ENCODE results near the gene TMEM127.
A peak's percentile ranks its signal among the peaks of the same experiment; 100 is the strongest.

The TMEM127 gene

DNA sequence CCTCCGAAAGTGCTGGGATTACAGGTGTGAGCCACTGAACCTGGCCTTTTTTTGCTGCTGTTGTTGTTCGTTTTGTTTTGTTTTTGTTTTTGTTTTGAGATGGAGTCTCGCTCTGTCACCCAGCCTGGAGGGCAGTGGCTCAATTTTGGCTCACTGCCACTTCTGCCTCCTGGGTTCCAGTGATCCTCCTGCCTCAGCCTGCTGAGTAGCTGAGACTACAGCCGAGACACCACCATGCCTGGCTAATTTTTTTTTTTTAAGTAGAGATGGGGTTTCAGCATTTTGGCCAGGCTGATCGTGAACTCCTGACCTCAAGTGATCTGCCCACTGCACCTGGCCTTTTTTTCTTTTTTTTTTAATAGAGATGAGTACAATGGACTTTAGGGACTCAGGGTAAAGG is 22.0 kb downstream of the TMEM127 start:
- H4K8ac ChIP-seq (ENCODE audit: low read depth, low read length), result no peak overlapping the region
- WGBS (ENCODE audit: extremely low coverage, insufficient coverage, low lambda C conversion rate), result no CpG with 5 or more reads among the region's 5 CpGs
- no peak for DNase-seq

DNA sequence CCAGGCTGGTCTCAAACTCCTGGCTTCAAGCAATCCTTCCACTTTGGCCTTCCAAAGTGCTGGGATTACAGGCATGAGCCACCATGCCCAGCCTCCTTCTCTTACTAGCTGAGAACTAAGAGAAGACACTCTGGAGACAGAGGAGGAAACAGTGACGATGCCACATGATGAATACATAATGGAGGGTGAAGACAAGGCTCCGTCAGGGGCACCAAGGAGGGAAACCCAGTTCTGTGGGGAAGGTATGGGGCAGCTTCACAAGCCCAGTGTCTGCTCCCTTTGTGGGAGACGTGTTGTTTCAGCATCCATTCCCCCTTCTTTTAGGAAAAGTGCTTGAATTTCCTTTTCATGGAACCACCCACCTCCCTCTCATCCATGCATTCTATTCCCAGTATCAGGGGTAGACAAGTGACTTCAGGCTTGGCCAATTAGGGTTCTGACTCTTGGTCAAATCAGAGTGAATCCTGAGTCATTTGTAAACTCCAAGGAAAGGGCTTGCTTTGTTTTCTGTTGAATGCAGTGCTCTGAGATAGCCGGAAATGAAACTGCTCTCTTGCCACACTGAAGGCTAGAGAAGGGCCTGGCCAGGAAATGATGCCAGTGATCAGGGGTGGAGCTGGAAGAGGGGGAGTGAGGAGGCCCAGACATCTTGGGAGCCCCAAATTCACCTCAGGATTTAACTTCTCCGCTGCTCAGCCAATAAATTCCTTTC is 23.7 kb downstream of the TMEM127 start:
- no CpG with 5 or more reads among the region's 5 CpGs for WGBS (ENCODE audit: extremely low coverage, insufficient coverage, low lambda C conversion rate)

More for the DNA sequence above, 22.0 kb downstream of the TMEM127 start:
- Histone ChIP-seq H3K18ac (ENCODE audit: low read length) (no peak overlapping the region), H3K4me1 (ENCODE audit: control insufficient read depth, low read depth, low read length) (no peaks in the 10 kb centered on the region), H3K9ac (ENCODE audit: low read length) (no peak overlapping the region), H3K27ac (ENCODE audit: low read depth, low read length) (no peak overlapping the region), H2AK5ac (ENCODE audit: low read length) (no peak overlapping the region), H2BK5ac (ENCODE audit: low read length) (no peak overlapping the region), H3K4me3 (ENCODE audit: low read length) (no peak overlapping the region), H3K36me3 (ENCODE audit: control insufficient read depth, insufficient read depth, low read length) (no peaks in the 10 kb centered on the region), H3K4me2 (ENCODE audit: low read length) (no peak overlapping the region), H2BK15ac (replicated peaks; ENCODE audit: low read depth) (no peak overlapping the region), H3K27me3 (ENCODE audit: insufficient read depth, low read length, poor library complexity) (no peaks in the 10 kb centered on the region), H3K4ac (ENCODE audit: low read depth, low read length) (no peak overlapping the region), H3K56ac (ENCODE audit: low read length) (no peak overlapping the region), H2BK120ac (ENCODE audit: low read depth, low read length) (no peak overlapping the region), H3K79me2 (ENCODE audit: control insufficient read depth, insufficient read depth, low read length) (no peaks in the 10 kb centered on the region), H3K23ac (ENCODE audit: low read length) (no peak overlapping the region), H3K79me1 (ENCODE audit: low read length) (no peaks in the 10 kb centered on the region), H4K5ac (ENCODE audit: low read length) (no peak overlapping the region)

GRCh38 chr2:96241227-96241626 is 24.6 kb downstream of the TMEM127 start:
- DNase-seq, result peak; percentile 51
- no peak overlapping the region for H3K4ac ChIP-seq (ENCODE audit: low read depth, low read length)

More for the DNA sequence above, 23.7 kb downstream of the TMEM127 start:
- no peak overlapping the region for H2AK5ac ChIP-seq (ENCODE audit: low read length)
- no peaks in the 10 kb centered on the region for H3K36me3 ChIP-seq (ENCODE audit: control insufficient read depth, insufficient read depth, low read length)
- H4K5ac ChIP-seq (ENCODE audit: low read length), result no peak overlapping the region
- no peak overlapping the region for H3K23ac ChIP-seq (ENCODE audit: low read length)
- no peak for DNase-seq
- H3K4ac ChIP-seq (ENCODE audit: low read depth, low read length), result no peak overlapping the region
- H3K4me3 ChIP-seq (ENCODE audit: low read length), result no peak overlapping the region
- H3K79me2 ChIP-seq (ENCODE audit: control insufficient read depth, insufficient read depth, low read length), result no peaks in the 10 kb centered on the region
- no peak overlapping the region for H3K18ac ChIP-seq (ENCODE audit: low read length)
- H3K9ac ChIP-seq (ENCODE audit: low read length), result no peak overlapping the region
- H2BK15ac ChIP-seq (replicated peaks; ENCODE audit: low read depth), result no peak overlapping the region
- no peaks in the 10 kb centered on the region for H3K79me1 ChIP-seq (ENCODE audit: low read length)
- no peak overlapping the region for H3K27ac ChIP-seq (ENCODE audit: low read depth, low read length)
- no peak overlapping the region for H3K56ac ChIP-seq (ENCODE audit: low read length)
- H2BK5ac ChIP-seq (ENCODE audit: low read length), result no peak overlapping the region
- no peak overlapping the region for H4K8ac ChIP-seq (ENCODE audit: low read depth, low read length)
- H3K4me2 ChIP-seq (ENCODE audit: low read length), result no peak overlapping the region
- no peaks in the 10 kb centered on the region for H3K27me3 ChIP-seq (ENCODE audit: insufficient read depth, low read length, poor library complexity)
- H2BK120ac ChIP-seq (ENCODE audit: low read depth, low read length), result no peak overlapping the region
- H3K4me1 ChIP-seq (ENCODE audit: control insufficient read depth, low read depth, low read length), result no peaks in the 10 kb centered on the region

DNA sequence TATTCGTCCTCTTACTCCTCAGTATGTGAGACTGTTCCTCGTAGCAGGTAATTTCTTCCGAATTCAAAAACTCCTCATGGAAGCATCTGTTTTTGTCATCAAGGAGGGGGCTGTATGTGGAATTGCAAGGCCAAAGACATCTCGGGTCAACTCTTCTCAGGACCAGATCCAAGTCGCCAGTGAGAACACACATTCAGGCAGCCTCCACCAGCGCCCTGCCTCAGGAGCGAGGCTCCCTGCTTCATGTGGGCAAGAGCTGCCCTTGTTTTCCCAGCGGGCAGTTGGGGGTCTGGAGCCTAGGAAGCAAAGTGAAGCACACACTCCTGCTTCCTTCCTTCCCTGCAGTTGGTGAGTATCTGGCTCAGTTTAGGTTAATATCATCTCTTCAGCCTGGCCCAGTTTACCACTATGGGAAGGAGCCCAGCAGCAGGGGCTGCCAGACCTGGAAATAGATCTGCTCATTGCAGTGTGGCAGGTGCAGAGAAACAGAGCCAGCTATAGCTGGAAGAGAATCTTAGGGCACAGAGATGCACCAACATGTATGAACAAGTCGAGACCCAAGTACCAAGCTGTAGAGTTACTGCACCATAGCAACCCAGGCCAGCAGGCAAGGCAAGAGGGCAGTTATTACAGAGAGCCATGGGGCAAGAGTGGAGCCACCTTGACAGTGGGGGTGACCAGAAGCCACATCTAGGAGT is 25.3 kb downstream of the TMEM127 start:
- no peak overlapping the region for H2BK15ac ChIP-seq (replicated peaks; ENCODE audit: low read depth)
- no CpG with 5 or more reads among the region's 9 CpGs for WGBS (ENCODE audit: extremely low coverage, insufficient coverage, low lambda C conversion rate)
- H3K27ac ChIP-seq (ENCODE audit: low read depth, low read length), result no peak overlapping the region
- no peak overlapping the region for H3K56ac ChIP-seq (ENCODE audit: low read length)
- no peak overlapping the region for H3K4me2 ChIP-seq (ENCODE audit: low read length)
- H4K8ac ChIP-seq (ENCODE audit: low read depth, low read length), result no peak overlapping the region
- no peak overlapping the region for H2BK5ac ChIP-seq (ENCODE audit: low read length)
- no peak overlapping the region for H3K23ac ChIP-seq (ENCODE audit: low read length)
- no peaks in the 10 kb centered on the region for H3K79me2 ChIP-seq (ENCODE audit: control insufficient read depth, insufficient read depth, low read length)
- H3K79me1 ChIP-seq (ENCODE audit: low read length), result no peaks in the 10 kb centered on the region
- no peak overlapping the region for H2AK5ac ChIP-seq (ENCODE audit: low read length)
- H3K36me3 ChIP-seq (ENCODE audit: control insufficient read depth, insufficient read depth, low read length), result no peaks in the 10 kb centered on the region
- no peaks in the 10 kb centered on the region for H3K27me3 ChIP-seq (ENCODE audit: insufficient read depth, low read length, poor library complexity)
- H3K4me3 ChIP-seq (ENCODE audit: low read length), result no peak overlapping the region
- no peak for DNase-seq
- H3K4me1 ChIP-seq (ENCODE audit: control insufficient read depth, low read depth, low read length), result no peaks in the 10 kb centered on the region
- H4K5ac ChIP-seq (ENCODE audit: low read length), result no peak overlapping the region
- H2BK120ac ChIP-seq (ENCODE audit: low read depth, low read length), result no peak overlapping the region
- no peak overlapping the region for H3K18ac ChIP-seq (ENCODE audit: low read length)
- H3K4ac ChIP-seq (ENCODE audit: low read depth, low read length), result no peak overlapping the region
- H3K9ac ChIP-seq (ENCODE audit: low read length), result no peak overlapping the region

More at GRCh38 chr2:96241227-96241626, 24.6 kb downstream of the TMEM127 start:
- Histone ChIP-seq H3K27ac (ENCODE audit: low read depth, low read length) (no peak overlapping the region), H3K4me1 (ENCODE audit: control insufficient read depth, low read depth, low read length) (no peaks in the 10 kb centered on the region), H2BK5ac (ENCODE audit: low read length) (no peak overlapping the region), H3K9ac (ENCODE audit: low read length) (no peak overlapping the region), H3K79me2 (ENCODE audit: control insufficient read depth, insufficient read depth, low read length) (no peaks in the 10 kb centered on the region), H3K4me3 (ENCODE audit: low read length) (no peak overlapping the region), H2AK5ac (ENCODE audit: low read length) (no peak overlapping the region), H3K4me2 (ENCODE audit: low read length) (no peak overlapping the region), H3K36me3 (ENCODE audit: control insufficient read depth, insufficient read depth, low read length) (no peaks in the 10 kb centered on the region), H3K79me1 (ENCODE audit: low read length) (no peaks in the 10 kb centered on the region), H3K18ac (ENCODE audit: low read length) (no peak overlapping the region), H4K8ac (ENCODE audit: low read depth, low read length) (no peak overlapping the region), H3K56ac (ENCODE audit: low read length) (no peak overlapping the region), H4K5ac (ENCODE audit: low read length) (no peak overlapping the region), H2BK120ac (ENCODE audit: low read depth, low read length) (no peak overlapping the region), H2BK15ac (replicated peaks; ENCODE audit: low read depth) (no peak overlapping the region), H3K27me3 (ENCODE audit: insufficient read depth, low read length, poor library complexity) (no peaks in the 10 kb centered on the region), H3K23ac (ENCODE audit: low read length) (no peak overlapping the region)
- no CpG with 5 or more reads among the region's 2 CpGs for WGBS (ENCODE audit: extremely low coverage, insufficient coverage, low lambda C conversion rate)

GRCh38 chr2:96239745-96240264 is 26.0 kb downstream of the TMEM127 start:
- Histone ChIP-seq H3K56ac (ENCODE audit: low read length) (no peak overlapping the region), H3K27ac (ENCODE audit: low read depth, low read length) (no peak overlapping the region), H3K18ac (ENCODE audit: low read length) (no peak overlapping the region), H2BK120ac (ENCODE audit: low read depth, low read length) (no peak overlapping the region), H2BK15ac (replicated peaks; ENCODE audit: low read depth) (no peak overlapping the region), H2AK5ac (ENCODE audit: low read length) (no peak overlapping the region), H3K79me2 (ENCODE audit: control insufficient read depth, insufficient read depth, low read length) (no peaks in the 10 kb centered on the region), H3K79me1 (ENCODE audit: low read length) (no peaks in the 10 kb centered on the region), H4K8ac (ENCODE audit: low read depth, low read length) (no peak overlapping the region), H3K9ac (ENCODE audit: low read length) (no peak overlapping the region), H3K4ac (ENCODE audit: low read depth, low read length) (no peak overlapping the region), H3K23ac (ENCODE audit: low read length) (no peak overlapping the region), H3K27me3 (ENCODE audit: insufficient read depth, low read length, poor library complexity) (no peaks in the 10 kb centered on the region), H3K4me1 (ENCODE audit: control insufficient read depth, low read depth, low read length) (no peaks in the 10 kb centered on the region), H3K36me3 (ENCODE audit: control insufficient read depth, insufficient read depth, low read length) (no peaks in the 10 kb centered on the region), H4K5ac (ENCODE audit: low read length) (no peak overlapping the region), H3K4me2 (ENCODE audit: low read length) (no peak overlapping the region), H3K4me3 (ENCODE audit: low read length) (no peak overlapping the region), H2BK5ac (ENCODE audit: low read length) (no peak overlapping the region)
- DNase-seq, result no peak
- WGBS (ENCODE audit: extremely low coverage, insufficient coverage, low lambda C conversion rate), result no CpG with 5 or more reads among the region's 9 CpGs

Data from mesendoderm (in vitro differentiated cells).